Measurements from ENCODE around the gene ALDH1L1. TPM values are rescaled to one million over a fixed set of nuclear protein-coding genes. Genes with fewer than 3 reads are reported as not detected.

ALDH1L1 gene
- total and polyA plus RNA-seq, 7 experiments from 2014 or later, result not detected

DNA sequence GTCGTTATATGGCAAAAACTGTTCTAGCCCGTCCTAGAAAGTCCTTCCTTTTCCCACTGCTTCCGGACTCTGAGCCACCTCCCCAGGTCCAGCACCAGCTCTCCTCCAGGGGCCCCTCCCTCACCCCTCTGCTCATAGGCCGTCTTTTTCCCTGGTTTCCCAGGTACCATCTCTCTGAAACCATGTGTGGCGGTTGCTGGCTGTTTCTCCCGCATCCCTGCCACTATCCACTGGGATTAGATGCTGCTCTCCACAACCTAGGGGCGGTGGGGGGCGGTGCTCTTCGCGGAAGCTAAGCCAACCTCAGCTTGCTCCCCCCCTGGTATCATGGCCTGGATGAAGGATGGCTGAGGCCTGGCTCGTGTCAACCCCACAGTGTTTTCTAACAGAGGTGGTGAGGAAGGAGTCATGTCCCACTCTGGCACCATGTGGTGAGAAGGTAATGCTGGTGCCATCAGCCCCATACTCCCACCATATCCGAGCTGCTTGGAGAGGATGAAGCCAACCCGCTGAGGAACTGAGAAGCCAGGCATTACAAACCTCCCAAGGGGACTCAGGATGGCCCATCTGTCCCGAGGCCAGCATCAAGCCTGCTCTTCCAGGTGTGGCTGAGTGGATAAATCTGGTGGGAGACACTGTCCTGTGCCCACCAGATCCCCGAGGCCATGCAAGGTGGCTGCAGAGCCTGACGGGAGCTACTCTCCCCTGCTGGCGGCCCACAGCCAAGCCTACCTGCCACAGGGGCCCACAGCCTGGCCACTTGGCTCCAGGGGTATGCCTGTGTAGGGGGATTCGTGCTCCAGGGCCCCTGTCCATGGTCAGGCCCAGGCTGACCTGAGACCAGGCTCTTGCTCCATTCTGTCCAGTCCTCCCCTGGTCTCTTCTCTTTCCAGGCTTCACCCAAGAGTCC is 68.6 kb downstream of the ALDH1L1 start:
- no peaks in the 10 kb centered on the region for H3K36me3 ChIP-seq (ENCODE audit: control insufficient read depth in 2 of 3, insufficient read depth in 3 of 3, low read length in 3 of 3)
- POLR2A ChIA-PET, result no interaction called here
- no peak overlapping the region for H3K4me3 ChIP-seq (ENCODE audit: low read length)
- no peaks in the 10 kb centered on the region for H3K27me3 ChIP-seq (ENCODE audit: control insufficient read depth in 2 of 2, insufficient read depth in 2 of 2, low read length in 2 of 2)
- intact Hi-C loops (cut with micrococcal nuclease), result no loop called here
- H3K27ac Mint-ChIP-seq, result no peak overlapping the region
- no peaks in the 10 kb centered on the region for H3K9me3 ChIP-seq (ENCODE audit: control insufficient read depth in 2 of 3, low read length in 3 of 3)
- no peaks in the 10 kb centered on the region for H3K27me3 Mint-ChIP-seq
- H3K9me3 Mint-ChIP-seq, result no peaks in the 10 kb centered on the region
- no peaks in the 10 kb centered on the region for H3K36me3 Mint-ChIP-seq
- ATAC-seq, result no peak
- no peak overlapping the region for H3K4me3 Mint-ChIP-seq
- no peak overlapping the region for H3K27ac ChIP-seq (ENCODE audit: low read depth, low read length)
- H3K4me1 Mint-ChIP-seq, result no peaks in the 10 kb centered on the region
- no peak for DNase-seq
- no peaks in the 10 kb centered on the region for H3K4me1 ChIP-seq (ENCODE audit: control insufficient read depth in 2 of 2, insufficient read depth in 2 of 2, low read length in 2 of 2)
- CTCF ChIA-PET, result no interaction called here

DNA sequence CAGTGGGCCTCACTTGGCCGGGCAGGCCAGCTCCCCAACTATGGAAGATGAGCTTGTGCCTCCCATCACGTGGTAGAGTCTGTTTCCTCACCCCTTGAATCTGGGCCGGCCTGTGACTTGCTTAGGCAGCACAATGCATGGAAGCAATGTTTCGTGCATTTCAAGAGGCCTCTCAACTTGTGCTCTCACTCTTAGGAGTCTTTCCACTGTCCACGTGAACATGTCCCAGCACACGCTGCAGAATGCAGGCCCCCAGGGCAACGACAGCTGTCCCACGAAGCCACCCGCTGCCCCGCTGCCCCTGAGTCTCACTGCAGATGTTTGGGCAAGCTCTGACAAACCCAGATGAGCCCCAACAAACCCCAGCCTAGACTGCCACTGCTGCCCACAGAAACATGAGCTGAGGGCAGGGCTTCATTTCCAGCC is 69.2 kb downstream of the ALDH1L1 start:
- Mint-ChIP-seq H3K4me1 (no peaks in the 10 kb centered on the region), H3K27ac (peak overlapping the region in 1 of 9 donors; percentile 49), H3K27me3 (no peaks in the 10 kb centered on the region), H3K9me3 (no peaks in the 10 kb centered on the region), H3K4me3 (no peak overlapping the region), H3K36me3 (no peaks in the 10 kb centered on the region)
- no peaks in the 10 kb centered on the region for H3K9me3 ChIP-seq (ENCODE audit: control insufficient read depth in 2 of 3, low read length in 3 of 3)
- H3K27me3 ChIP-seq (ENCODE audit: control insufficient read depth in 2 of 2, insufficient read depth in 2 of 2, low read length in 2 of 2), result no peaks in the 10 kb centered on the region
- DNase-seq (no peak), ATAC-seq (no peak)
- no peak overlapping the region for H3K4me3 ChIP-seq (ENCODE audit: low read length)
- H3K4me1 ChIP-seq (ENCODE audit: control insufficient read depth in 2 of 2, insufficient read depth in 2 of 2, low read length in 2 of 2), result no peaks in the 10 kb centered on the region
- no peak overlapping the region for H3K27ac ChIP-seq (ENCODE audit: low read depth, low read length)
- intact Hi-C loops (cut with micrococcal nuclease), result no loop called here
- H3K36me3 ChIP-seq (ENCODE audit: control insufficient read depth in 2 of 3, insufficient read depth in 3 of 3, low read length in 3 of 3), result no peaks in the 10 kb centered on the region
- CTCF ChIA-PET, result no interaction called here
- POLR2A ChIA-PET, result no interaction called here

DNA sequence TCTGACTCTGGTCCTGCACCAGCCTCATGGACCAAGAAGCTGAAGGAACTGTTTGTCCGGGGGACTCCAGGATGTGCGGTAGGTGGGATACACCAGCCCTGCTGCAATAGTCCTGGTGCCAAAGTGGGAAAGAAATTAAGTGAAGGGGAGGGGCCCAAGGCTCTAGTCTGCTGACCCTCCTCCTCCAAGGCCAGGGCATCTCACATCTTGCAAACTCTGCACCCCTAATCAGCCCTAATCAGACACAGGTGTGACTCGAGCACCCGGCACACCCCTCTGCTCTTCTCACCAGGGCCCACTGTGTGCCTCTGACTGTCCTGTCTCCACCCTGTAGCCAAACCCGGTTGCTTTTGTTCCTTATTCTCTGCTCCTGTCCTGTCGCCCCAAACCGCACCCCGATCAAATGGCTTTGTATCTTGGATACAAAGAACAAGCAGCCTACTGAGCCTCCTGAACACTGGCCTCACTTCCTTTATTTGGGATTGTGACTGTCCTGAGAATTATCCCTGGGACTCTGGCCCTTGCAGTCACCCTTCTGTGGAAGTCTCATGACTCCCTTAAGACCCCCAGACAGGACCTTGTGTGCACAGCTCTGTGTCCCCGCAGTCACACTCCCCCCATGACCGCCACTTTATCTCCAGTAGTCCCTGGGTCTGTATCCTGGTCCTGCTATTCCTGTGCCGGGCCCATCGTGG is 69.8 kb downstream of the ALDH1L1 start:
- ATAC-seq, result no peak
- no peaks in the 10 kb centered on the region for H3K36me3 ChIP-seq (ENCODE audit: control insufficient read depth in 2 of 3, insufficient read depth in 3 of 3, low read length in 3 of 3)
- no peak overlapping the region for H3K4me3 ChIP-seq (ENCODE audit: low read length)
- H3K27ac ChIP-seq (ENCODE audit: low read depth, low read length), result no peak overlapping the region
- Mint-ChIP-seq H3K4me3 (no peak overlapping the region), H3K36me3 (no peaks in the 10 kb centered on the region), H3K4me1 (no peaks in the 10 kb centered on the region), H3K9me3 (no peaks in the 10 kb centered on the region), H3K27ac (no peak overlapping the region), H3K27me3 (no peaks in the 10 kb centered on the region)
- intact Hi-C loops (cut with micrococcal nuclease), result no loop called here
- CTCF ChIA-PET, result no interaction called here
- H3K4me1 ChIP-seq (ENCODE audit: control insufficient read depth in 2 of 2, insufficient read depth in 2 of 2, low read length in 2 of 2), result no peaks in the 10 kb centered on the region
- no peaks in the 10 kb centered on the region for H3K27me3 ChIP-seq (ENCODE audit: control insufficient read depth in 2 of 2, insufficient read depth in 2 of 2, low read length in 2 of 2)
- POLR2A ChIA-PET, result no interaction called here
- no peaks in the 10 kb centered on the region for H3K9me3 ChIP-seq (ENCODE audit: control insufficient read depth in 2 of 3, low read length in 3 of 3)
- DNase-seq, result no peak

DNA sequence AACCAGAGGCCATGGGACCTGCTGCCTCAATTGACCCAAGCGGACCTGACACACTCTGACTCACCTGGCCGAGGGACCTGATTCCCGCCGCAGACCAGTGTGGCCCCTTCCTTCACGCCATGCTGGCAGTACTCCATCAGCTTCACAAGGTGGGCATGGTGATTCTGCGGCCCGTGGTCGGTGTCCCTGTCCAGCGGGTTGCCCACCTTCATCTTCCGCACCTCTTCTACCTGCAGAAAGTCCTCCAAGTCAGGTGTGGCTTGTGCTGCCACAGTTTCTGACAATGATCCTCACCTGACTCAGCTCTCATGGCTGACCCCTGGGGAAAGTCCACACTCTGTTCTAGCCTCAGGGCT is 70.5 kb downstream of the ALDH1L1 start:
- Mint-ChIP-seq H3K36me3 (no peaks in the 10 kb centered on the region), H3K27ac (no peak overlapping the region), H3K4me3 (no peak overlapping the region), H3K27me3 (no peaks in the 10 kb centered on the region), H3K4me1 (no peaks in the 10 kb centered on the region), H3K9me3 (no peaks in the 10 kb centered on the region)
- Histone ChIP-seq H3K27me3 (ENCODE audit: control insufficient read depth in 2 of 2, insufficient read depth in 2 of 2, low read length in 2 of 2) (no peaks in the 10 kb centered on the region), H3K4me3 (ENCODE audit: low read length) (no peak overlapping the region), H3K4me1 (ENCODE audit: control insufficient read depth in 2 of 2, insufficient read depth in 2 of 2, low read length in 2 of 2) (no peaks in the 10 kb centered on the region), H3K27ac (ENCODE audit: low read depth, low read length) (no peak overlapping the region), H3K9me3 (ENCODE audit: control insufficient read depth in 2 of 3, low read length in 3 of 3) (no peaks in the 10 kb centered on the region), H3K36me3 (ENCODE audit: control insufficient read depth in 2 of 3, insufficient read depth in 3 of 3, low read length in 3 of 3) (no peaks in the 10 kb centered on the region)
- intact Hi-C loops (cut with micrococcal nuclease), result no loop called here
- ChIA-PET POLR2A (no interaction called here), CTCF (no interaction called here)
- no peak for DNase-seq
- ATAC-seq, result no peak

DNA sequence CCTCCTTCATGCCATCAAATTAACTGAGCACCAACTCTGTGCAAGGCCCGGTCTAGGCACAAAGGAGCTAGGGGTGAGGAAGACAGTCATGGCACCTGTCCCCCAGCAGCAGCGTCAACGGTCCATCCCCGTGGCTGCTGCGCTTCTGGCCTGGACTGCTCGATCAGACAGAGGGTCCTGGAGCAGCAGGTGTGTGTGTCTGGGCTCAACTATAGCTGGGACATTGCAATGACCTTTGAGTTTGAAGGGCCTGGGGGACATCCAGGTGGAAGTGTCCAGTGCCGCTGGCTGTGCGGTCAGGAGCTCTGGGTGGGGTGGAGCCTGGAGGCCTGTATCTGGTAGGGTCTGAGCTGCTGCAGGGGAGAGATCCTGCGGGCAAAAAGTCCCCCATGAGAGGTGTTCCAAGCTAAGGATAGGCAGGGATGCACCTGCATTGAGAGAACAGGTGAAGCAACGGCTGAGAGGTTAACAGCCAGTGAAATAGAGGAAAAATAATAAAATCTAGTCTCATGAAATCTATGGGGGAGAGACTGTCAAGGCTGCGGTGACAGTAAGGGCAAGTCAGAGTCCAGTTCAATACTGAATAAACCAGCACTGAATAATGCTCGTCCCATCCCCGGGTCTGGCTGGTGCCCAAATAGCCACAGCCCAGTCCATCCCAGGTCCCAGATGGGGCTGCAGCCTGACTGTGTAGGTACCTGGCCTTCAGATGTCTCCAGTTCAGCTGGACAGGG is 71.1 kb downstream of the ALDH1L1 start:
- H3K36me3 ChIP-seq (ENCODE audit: control insufficient read depth in 2 of 3, insufficient read depth in 3 of 3, low read length in 3 of 3), result no peaks in the 10 kb centered on the region

DNA sequence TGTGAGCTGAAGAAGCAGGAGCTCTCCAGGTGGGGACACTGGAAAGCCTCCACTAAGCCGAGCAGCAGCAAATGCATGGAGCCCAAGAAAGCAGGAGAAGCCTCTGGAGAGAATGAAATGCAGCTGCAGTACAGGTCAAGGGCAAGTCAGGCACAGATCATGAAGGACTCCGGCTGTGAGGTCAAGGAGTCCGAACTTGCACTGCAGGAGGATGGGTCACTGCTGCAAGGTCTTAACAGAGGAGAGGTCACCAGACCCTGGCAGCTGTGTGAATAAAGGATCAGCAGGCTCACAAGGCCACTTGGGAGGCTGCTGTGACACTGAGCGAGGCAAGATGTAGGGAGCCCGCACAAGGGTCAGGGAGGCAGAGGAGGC is 71.7 kb downstream of the ALDH1L1 start:
- intact Hi-C loops (cut with micrococcal nuclease), result no loop called here
- Mint-ChIP-seq H3K4me1 (no peaks in the 10 kb centered on the region), H3K9me3 (no peaks in the 10 kb centered on the region), H3K4me3 (no peak overlapping the region), H3K27me3 (no peaks in the 10 kb centered on the region), H3K27ac (no peak overlapping the region), H3K36me3 (no peaks in the 10 kb centered on the region)
- Histone ChIP-seq H3K4me3 (ENCODE audit: low read length) (no peak overlapping the region), H3K36me3 (ENCODE audit: control insufficient read depth in 2 of 3, insufficient read depth in 3 of 3, low read length in 3 of 3) (no peaks in the 10 kb centered on the region), H3K27ac (ENCODE audit: low read depth, low read length) (no peak overlapping the region), H3K9me3 (ENCODE audit: control insufficient read depth in 2 of 3, low read length in 3 of 3) (no peaks in the 10 kb centered on the region), H3K27me3 (ENCODE audit: control insufficient read depth in 2 of 2, insufficient read depth in 2 of 2, low read length in 2 of 2) (no peaks in the 10 kb centered on the region), H3K4me1 (ENCODE audit: control insufficient read depth in 2 of 2, insufficient read depth in 2 of 2, low read length in 2 of 2) (no peaks in the 10 kb centered on the region)
- POLR2A ChIA-PET, result no interaction called here
- ATAC-seq (no peak), DNase-seq (no peak)
- CTCF ChIA-PET, result no interaction called here

More for the DNA sequence above, 71.1 kb downstream of the ALDH1L1 start:
- H3K9me3 ChIP-seq (ENCODE audit: control insufficient read depth in 2 of 3, low read length in 3 of 3), result no peaks in the 10 kb centered on the region
- POLR2A ChIA-PET, result no interaction called here
- H3K27ac ChIP-seq (ENCODE audit: low read depth, low read length), result no peak overlapping the region
- no peaks in the 10 kb centered on the region for H3K4me1 ChIP-seq (ENCODE audit: control insufficient read depth in 2 of 2, insufficient read depth in 2 of 2, low read length in 2 of 2)
- CTCF ChIA-PET, result no interaction called here
- no peaks in the 10 kb centered on the region for H3K4me1 Mint-ChIP-seq
- DNase-seq (no peak), ATAC-seq (no peak)
- no peaks in the 10 kb centered on the region for H3K36me3 Mint-ChIP-seq
- intact Hi-C loops (cut with micrococcal nuclease), result no loop called here
- H3K4me3 ChIP-seq (ENCODE audit: low read length), result no peak overlapping the region
- no peaks in the 10 kb centered on the region for H3K27me3 ChIP-seq (ENCODE audit: control insufficient read depth in 2 of 2, insufficient read depth in 2 of 2, low read length in 2 of 2)
- no peaks in the 10 kb centered on the region for H3K27me3 Mint-ChIP-seq
- H3K4me3 Mint-ChIP-seq, result no peak overlapping the region
- no peak overlapping the region for H3K27ac Mint-ChIP-seq
- H3K9me3 Mint-ChIP-seq, result no peaks in the 10 kb centered on the region

Measured in naive thymus-derived CD4-positive, alpha-beta T cell (primary cell).